ENCODE results near the gene GPR78. TPM values are rescaled to one million over a fixed set of nuclear protein-coding genes. Genes with fewer than 3 reads are reported as not detected.

Gene GPR78
- total RNA-seq, 1 donor from 2014 or later, result 0.21 TPM

- DNase-seq (no peak), ATAC-seq (no peak)
- intact Hi-C loops (cut with DNase I), result no loop called here
- peaks cover 6% of the 10 kb centered on the region for H3K4me1 ChIP-seq
- TF ChIP-seq, protein P1, sequence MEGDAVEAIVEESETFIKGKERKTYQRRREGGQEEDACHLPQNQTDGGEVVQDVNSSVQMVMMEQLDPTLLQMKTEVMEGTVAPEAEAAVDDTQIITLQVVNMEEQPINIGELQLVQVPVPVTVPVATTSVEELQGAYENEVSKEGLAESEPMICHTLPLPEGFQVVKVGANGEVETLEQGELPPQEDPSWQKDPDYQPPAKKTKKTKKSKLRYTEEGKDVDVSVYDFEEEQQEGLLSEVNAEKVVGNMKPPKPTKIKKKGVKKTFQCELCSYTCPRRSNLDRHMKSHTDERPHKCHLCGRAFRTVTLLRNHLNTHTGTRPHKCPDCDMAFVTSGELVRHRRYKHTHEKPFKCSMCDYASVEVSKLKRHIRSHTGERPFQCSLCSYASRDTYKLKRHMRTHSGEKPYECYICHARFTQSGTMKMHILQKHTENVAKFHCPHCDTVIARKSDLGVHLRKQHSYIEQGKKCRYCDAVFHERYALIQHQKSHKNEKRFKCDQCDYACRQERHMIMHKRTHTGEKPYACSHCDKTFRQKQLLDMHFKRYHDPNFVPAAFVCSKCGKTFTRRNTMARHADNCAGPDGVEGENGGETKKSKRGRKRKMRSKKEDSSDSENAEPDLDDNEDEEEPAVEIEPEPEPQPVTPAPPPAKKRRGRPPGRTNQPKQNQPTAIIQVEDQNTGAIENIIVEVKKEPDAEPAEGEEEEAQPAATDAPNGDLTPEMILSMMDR (IDR thresholded peaks at IDR 0.05), result no peak
- no peaks in the 10 kb centered on the region for H3K27me3 ChIP-seq (ENCODE audit: low read depth)
- H3K27ac ChIP-seq, result no peak overlapping the region
- H3K9me3 ChIP-seq, result no peaks in the 10 kb centered on the region
- H3K4me3 ChIP-seq, result no peak overlapping the region
- no peaks in the 10 kb centered on the region for H3K36me3 ChIP-seq
Observed at GRCh38 chr4:8613421-8614364, 33.5 kb downstream of the GPR78 start.

- ATAC-seq (no peak), DNase-seq (no peak)
- Histone ChIP-seq H3K9me3 (no peaks in the 10 kb centered on the region), H3K27ac (no peak overlapping the region), H3K4me1 (peaks cover 6% of the 10 kb centered on the region), H3K36me3 (no peaks in the 10 kb centered on the region), H3K4me3 (no peak overlapping the region), H3K27me3 (ENCODE audit: low read depth) (no peaks in the 10 kb centered on the region)
- TF ChIP-seq, protein P1 (IDR thresholded peaks at IDR 0.05), result no peak
- intact Hi-C loops (cut with DNase I), result no loop called here
Observed at GRCh38 chr4:8614365-8615193, 34.4 kb downstream of the GPR78 start.

- ATAC-seq (no peak), DNase-seq (no peak)
- Histone ChIP-seq H3K9me3 (no peaks in the 10 kb centered on the region), H3K27me3 (ENCODE audit: low read depth) (no peaks in the 10 kb centered on the region), H3K4me1 (peaks cover 6% of the 10 kb centered on the region), H3K36me3 (no peaks in the 10 kb centered on the region), H3K27ac (no peak overlapping the region), H3K4me3 (no peak overlapping the region)
- intact Hi-C loops (cut with DNase I), result no loop called here
- TF ChIP-seq, protein P1 (IDR thresholded peaks at IDR 0.05), result no peak
Observed at GRCh38 chr4:8615366-8615765, 35.2 kb downstream of the GPR78 start.

DNA sequence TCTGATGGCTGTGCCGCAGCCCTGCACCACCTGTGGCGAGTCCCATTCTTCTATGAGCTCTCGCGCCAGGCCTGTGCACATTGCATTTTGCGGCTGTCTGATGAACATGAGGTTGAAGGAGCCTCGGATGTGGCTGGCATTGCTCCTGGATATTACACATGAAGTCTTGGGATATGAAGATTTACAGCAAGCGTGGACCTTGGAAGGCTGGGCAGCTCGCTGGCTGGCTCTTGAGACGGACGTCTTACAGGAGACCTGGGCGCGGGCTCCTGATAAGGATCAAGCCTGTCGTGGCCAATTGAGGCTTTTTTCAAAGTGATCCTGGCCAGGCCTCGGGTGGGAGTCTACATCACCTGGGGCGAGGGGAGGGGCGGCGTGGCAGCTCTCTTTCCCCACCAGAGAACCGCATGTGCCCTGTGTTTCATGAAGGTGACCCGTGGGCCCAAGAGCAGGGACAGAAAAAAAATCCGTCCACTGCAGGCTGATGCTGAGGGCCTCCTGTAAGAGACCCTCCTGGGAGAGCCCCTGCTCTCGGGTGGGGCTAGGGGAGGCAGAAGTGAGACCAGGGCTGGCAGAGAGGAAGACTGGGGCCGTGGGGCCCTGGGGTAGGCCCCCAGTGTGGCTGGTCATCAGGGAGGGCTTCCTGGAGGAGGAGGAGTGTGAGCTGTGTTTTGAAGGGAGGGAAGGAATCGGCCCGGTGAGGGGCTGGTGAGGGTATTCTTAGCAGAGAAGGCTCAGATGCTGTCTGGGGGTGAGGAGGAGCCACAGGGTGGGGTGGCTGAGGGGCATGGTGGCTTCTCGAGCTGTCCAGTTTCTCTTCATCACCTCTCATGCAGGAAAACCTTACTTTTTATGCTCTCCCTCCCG is 36.0 kb downstream of the GPR78 start:
- Histone ChIP-seq H3K27ac (no peak overlapping the region), H3K4me3 (no peak overlapping the region), H3K36me3 (no peaks in the 10 kb centered on the region), H3K9me3 (no peaks in the 10 kb centered on the region), H3K4me1 (peaks cover 6% of the 10 kb centered on the region), H3K27me3 (ENCODE audit: low read depth) (no peaks in the 10 kb centered on the region)
- DNase-seq (no peak), ATAC-seq (no peak)
- TF ChIP-seq, protein P1 (IDR thresholded peaks at IDR 0.05), result no peak
- intact Hi-C loops (cut with DNase I), result no loop called here

DNA sequence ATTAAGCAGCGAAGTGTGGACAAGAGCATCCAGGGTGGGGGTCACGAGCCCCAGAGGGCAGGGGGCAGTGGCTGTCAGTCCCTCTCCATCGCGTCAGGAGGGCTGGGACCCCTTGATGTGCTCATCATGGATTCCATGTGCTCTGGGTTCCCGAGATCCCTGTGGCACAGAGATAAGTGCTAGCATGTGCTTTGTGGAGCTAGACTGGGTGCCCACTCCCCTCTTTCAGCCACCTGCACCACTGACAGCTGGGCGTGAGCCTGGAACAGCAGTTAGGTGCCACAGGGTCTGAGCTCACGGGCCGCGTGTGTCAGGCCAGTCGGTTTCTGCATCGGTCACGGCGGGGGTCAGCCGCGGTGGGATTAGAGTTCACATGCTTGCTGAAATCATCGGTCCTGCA is 36.6 kb downstream of the GPR78 start:
- intact Hi-C loops (cut with DNase I), result no loop called here
- DNase-seq (no peak), ATAC-seq (no peak)
- no peak overlapping the region for H3K4me3 ChIP-seq
- no peak overlapping the region for H3K27ac ChIP-seq
- H3K36me3 ChIP-seq, result no peaks in the 10 kb centered on the region
- no peaks in the 10 kb centered on the region for H3K27me3 ChIP-seq (ENCODE audit: low read depth)
- no peaks in the 10 kb centered on the region for H3K4me1 ChIP-seq
- no peaks in the 10 kb centered on the region for H3K9me3 ChIP-seq
- TF ChIP-seq, protein P1 (IDR thresholded peaks at IDR 0.05), result no peak
